K562 (cell line): ENCODE measurements around the gene IMPA2. TPM values are rescaled to one million over a fixed set of nuclear protein-coding genes. Genes with fewer than 3 reads are reported as not detected.
A peak's percentile ranks its signal among the peaks of the same experiment; 100 is the strongest.

Source experiments
- ATAC-seq: fragments of 200-7000 bp; cut with Tn5 transposase; 3 replicates; pipeline ENCODE4 v1.9.1; 2020; ENCODE audit warnings: moderate library complexity
- BruUV-seq: library from RNA; stranded (reverse); fragments of 400-500 nt; replicated peaks from 2 replicates; lab custom pipeline; 2021; lab: Mats Ljungman, UMichigan
- CTCF ChIA-PET: fragments of 300-600 bp; formaldehyde crosslinking; extraction: SDS; loops from one replicate; lab custom pipeline; 2021; ENCODE audit warnings: low intra/inter-chr PET ratio; lab: Yijun Ruan, JAX
- POLR2A ChIA-PET: fragments of 300-600, 350-650 bp; sonication (Branson Sonifier 250); formaldehyde crosslinking; extraction: SDS; loops from one replicate; lab custom pipeline; 2021; ENCODE audit warnings: antibody characterized with exemption, inconsistent platforms; lab: Yijun Ruan, JAX
- DNase-seq, 4 experiments: peaks; one replicate each; pipeline versions ENCODE4 v3.0.0 to v3.0.0-alpha.2; 2011 to 2018; ENCODE audit warnings: low spot score in 3 of 4, mixed read lengths in 3 of 4; ENCODE audit errors: extremely low read depth in 1 of 4
- FAIRE-seq: peaks from 2 replicates; lab custom pipeline; 2011; peaks lifted over from hg19 to GRCh38; lab: Jason Lieb, UNC
- H2AFZ ChIP-seq: 2 replicates; pipeline ENCODE4 v1.6.0; 2011; ENCODE audit warnings: low read depth, low read length, control low read depth, inconsistent platforms
- H3K27ac ChIP-seq: fragments of 200-600 bp; 3 replicates; pipeline ENCODE4 v1.8.0; 2011; ENCODE audit warnings: low read depth, mild to moderate bottlenecking, control low read depth, inconsistent platforms, low read length, moderate library complexity, mixed read lengths; ENCODE audit errors: extremely low read depth
- H3K27me3 ChIP-seq, 2 experiments: fragments of 300-600 bp in 1 of 2; 2 replicates in 1 of 2; 3 replicates in 1 of 2; pipeline versions ENCODE4 v1.6.0 to v1.8.0; 2011; ENCODE audit warnings: inconsistent platforms in 2 of 2, low read length in 2 of 2, mild to moderate bottlenecking in 1 of 2, mixed read lengths in 1 of 2, moderate library complexity in 1 of 2; ENCODE audit not compliant: control insufficient read depth in 2 of 2, insufficient read depth in 2 of 2
- H3K36me3 ChIP-seq: fragments of 300-600 bp; 3 replicates; pipeline ENCODE4 v1.8.0; 2011; ENCODE audit warnings: mild to moderate bottlenecking, low read length, inconsistent platforms; ENCODE audit not compliant: control insufficient read depth, insufficient read depth
- H3K4me1 ChIP-seq, 2 experiments: fragments of 200-600 bp in 1 of 2; replicated peaks in 1 of 2; 2 replicates in 1 of 2; 3 replicates in 1 of 2; pipeline versions ENCODE4 v1.5.1 to v1.8.0; 2011; ENCODE audit warnings: inconsistent platforms in 2 of 2, low read length in 2 of 2, mild to moderate bottlenecking in 1 of 2, mixed read lengths in 1 of 2, moderate library complexity in 1 of 2; ENCODE audit not compliant: control insufficient read depth in 2 of 2, insufficient read depth in 2 of 2
- H3K4me2 ChIP-seq: 2 replicates; pipeline ENCODE4 v1.6.1; 2011; ENCODE audit warnings: low read length, control low read depth, inconsistent platforms, mixed read lengths; ENCODE audit not compliant: insufficient read depth
- H3K4me3 ChIP-seq: fragments of 200-600 bp; sonication (generic), shearing (Covaris generic); 2 replicates; pipeline ENCODE4 v1.5.1; 2016; ENCODE audit warnings: control low read depth, inconsistent platforms
- H3K79me2 ChIP-seq: fragments of 200-600 bp; 3 replicates; pipeline ENCODE4 v1.8.0; 2011; ENCODE audit warnings: low read length, inconsistent platforms; ENCODE audit not compliant: control insufficient read depth, insufficient read depth
- H3K9ac ChIP-seq, 2 experiments: 2 replicates each; pipeline versions ENCODE4 v1.6.0 to v1.6.1; 2011; ENCODE audit warnings: low read depth in 2 of 2, low read length in 2 of 2, control low read depth in 1 of 2, inconsistent platforms in 1 of 2, mild to moderate bottlenecking in 1 of 2, mixed read lengths in 1 of 2; ENCODE audit not compliant: insufficient read depth in 1 of 2
- H3K9me1 ChIP-seq: one replicate; pipeline ENCODE4 v1.6.0; 2011; ENCODE audit warnings: inconsistent platforms, mild to moderate bottlenecking, low read length, moderate library complexity; ENCODE audit not compliant: control insufficient read depth, insufficient read depth
- H3K9me3 ChIP-seq: replicated peaks from 2 replicates; pipeline ENCODE4 v1.5.1; 2011; ENCODE audit warnings: low read depth, low read length, inconsistent platforms; ENCODE audit not compliant: control insufficient read depth, insufficient read depth
- H4K20me1 ChIP-seq: replicated peaks from 2 replicates; pipeline ENCODE4 v1.6.1; 2011; ENCODE audit warnings: low read length, inconsistent platforms, mixed read lengths; ENCODE audit not compliant: control insufficient read depth, insufficient read depth
- NFYB ChIP-seq: IDR thresholded peaks from 2 replicates; pipeline ENCODE4 v1.6.1; 2011; ENCODE audit warnings: mild to moderate bottlenecking, moderate library complexity; ENCODE audit not compliant: insufficient read length; ENCODE audit errors: extremely low read depth
- WGBS: fragments of 100-300 bp; shearing (Covaris generic); methylation state at CpG from one replicate; pipeline ENCODE4 v1.1.6; 2016; ENCODE audit warnings: low coverage, mixed read lengths; ENCODE audit not compliant: insufficient coverage; ENCODE audit errors: missing lambda C conversion rate; 5-methylcytosine and 5-hydroxymethylcytosine counted together
- in situ Hi-C: fragments of 300-500 bp; cut with MboI; formaldehyde crosslinking; loops from 4 replicates; pipeline ENCODE4 v1.15.0; 2018; ENCODE audit warnings: inconsistent platforms, mixed read lengths
- intact Hi-C: fragments of 100-400 bp; cut with micrococcal nuclease; formaldehyde crosslinking; loops from 2 replicates; pipeline ENCODE4 v1.14.2; 2022
- polyA plus RNA-seq, 8 experiments: library from polyadenylated mRNA; depleted of rRNA in 4 of 8; stranded (reverse) in 5 of 8; unstranded in 3 of 8; fragments of >200 nt; fragmentation: Nextera tagmentation in 2 of 8; fragmentation: Illumina TruSeq in 1 of 8; extraction: Ambion mirVana in 2 of 8; extraction: Trizol in 1 of 8; gene quantifications; 2 replicates each; pipeline versions ENCODE4 v1.2.1 to v1.2.3, GENCODE V29; 2011 to 2014; ENCODE audit warnings: inconsistent platforms in 1 of 8, missing spikeins in 1 of 8
- total RNA-seq, 7 experiments: library from RNA; depleted of rRNA in 6 of 7; stranded (reverse); fragments of >200 nt in 6 of 7; fragmentation: Illumina TruSeq in 2 of 7; extraction: Trizol in 2 of 7; gene quantifications; 2 replicates each; pipeline versions ENCODE4 v1.2.1 to v1.2.3, GENCODE V29; 2011 to 2021; ENCODE audit warnings: low replicate concordance in 1 of 7
- TF ChIP-seq, protein P1 (sequence below): sonication (generic); formaldehyde crosslinking; IDR thresholded peaks from 2 replicates; pipeline ENCODE4 v1.8.1; 2023; ENCODE audit warnings: missing genetic modification reagents, mild to moderate bottlenecking, borderline replicate concordance

The IMPA2 gene
- total and polyA plus RNA-seq, 9 of the 15 experiments (the other 6 are each of a cell fraction or from before 2014, with no cell fraction given), result 0.62 to 11.3 (median 5.7) TPM

DNA sequence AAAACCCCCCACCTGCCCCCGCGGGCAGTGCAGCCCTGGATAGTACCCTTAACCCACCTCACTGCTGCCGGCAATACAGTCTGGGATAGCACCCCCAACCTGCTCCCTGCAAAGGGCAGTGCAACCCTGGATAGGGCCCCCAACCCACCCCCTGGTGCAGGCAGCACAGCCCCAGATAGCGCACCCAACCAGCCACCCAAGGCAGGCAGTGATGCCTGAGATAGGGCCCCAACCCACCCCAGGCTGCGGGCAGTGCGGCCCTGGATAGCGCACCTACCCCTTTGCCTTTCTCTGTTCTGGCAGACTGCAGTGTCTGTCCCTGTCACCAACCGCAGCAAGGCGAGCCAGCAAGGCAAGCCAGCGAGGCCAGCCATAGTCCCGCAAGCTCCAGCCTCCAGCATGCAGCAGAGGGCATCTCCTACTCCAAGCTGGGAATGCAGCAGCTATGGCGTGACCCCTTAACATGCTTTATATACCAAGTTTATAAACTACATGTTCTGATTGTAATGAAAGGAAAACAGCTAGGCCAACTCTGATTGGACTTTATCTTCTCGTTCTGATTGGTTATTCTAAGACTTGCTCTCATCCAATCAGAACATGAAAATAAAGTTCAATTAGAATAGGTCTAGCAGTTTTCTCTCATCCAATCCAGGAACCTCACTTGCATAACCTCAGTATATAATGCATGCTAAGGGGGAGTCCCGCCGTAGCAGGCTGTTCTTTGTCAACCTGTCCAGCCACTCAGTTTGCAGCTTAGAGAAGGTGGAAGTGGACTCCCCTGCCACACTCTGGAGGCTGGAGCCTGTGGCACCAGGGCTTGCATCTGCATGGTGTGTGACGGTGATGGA, 78.3 kb downstream of the IMPA2 start:
- H2AFZ ChIP-seq, result 0 out of 2 replicates have a peak overlapping the region, but pooled peaks have one; percentile 40
- DNase-seq, result peak in 1 of 4 experiments; percentile 32
- peak; percentile 48 for FAIRE-seq
- no peak overlapping the region for H3K4me2 ChIP-seq
- no peaks in the 10 kb centered on the region; the same call in 1 of the 2 replicates for H4K20me1 ChIP-seq
- intact Hi-C loops, result no loop called here
- CTCF ChIA-PET, result no interaction called here
- H3K9ac ChIP-seq, result no peak overlapping the region
- no peaks in the 10 kb centered on the region for H3K36me3 ChIP-seq
- H3K27me3 ChIP-seq, result peaks cover 14 to 55% of the 10 kb centered on the region in 2 experiments
- peak; percentile 45 for ATAC-seq
- in situ Hi-C loops, result no loop called here
- H3K4me1 ChIP-seq, result peaks cover 0 to 20% of the 10 kb centered on the region in 2 experiments; a peak in 2 of 5 replicates
- H3K9me3 ChIP-seq, result no peaks in the 10 kb centered on the region
- H3K4me3 ChIP-seq, result no peak overlapping the region
- WGBS, result 11% methylated on average over 15 of the region's 16 CpGs
- no peak overlapping the region for H3K27ac ChIP-seq
- BruUV-seq, result no TSS peak
- TF ChIP-seq NFYB, result peak; percentile 34
- TF ChIP-seq, protein P1, sequence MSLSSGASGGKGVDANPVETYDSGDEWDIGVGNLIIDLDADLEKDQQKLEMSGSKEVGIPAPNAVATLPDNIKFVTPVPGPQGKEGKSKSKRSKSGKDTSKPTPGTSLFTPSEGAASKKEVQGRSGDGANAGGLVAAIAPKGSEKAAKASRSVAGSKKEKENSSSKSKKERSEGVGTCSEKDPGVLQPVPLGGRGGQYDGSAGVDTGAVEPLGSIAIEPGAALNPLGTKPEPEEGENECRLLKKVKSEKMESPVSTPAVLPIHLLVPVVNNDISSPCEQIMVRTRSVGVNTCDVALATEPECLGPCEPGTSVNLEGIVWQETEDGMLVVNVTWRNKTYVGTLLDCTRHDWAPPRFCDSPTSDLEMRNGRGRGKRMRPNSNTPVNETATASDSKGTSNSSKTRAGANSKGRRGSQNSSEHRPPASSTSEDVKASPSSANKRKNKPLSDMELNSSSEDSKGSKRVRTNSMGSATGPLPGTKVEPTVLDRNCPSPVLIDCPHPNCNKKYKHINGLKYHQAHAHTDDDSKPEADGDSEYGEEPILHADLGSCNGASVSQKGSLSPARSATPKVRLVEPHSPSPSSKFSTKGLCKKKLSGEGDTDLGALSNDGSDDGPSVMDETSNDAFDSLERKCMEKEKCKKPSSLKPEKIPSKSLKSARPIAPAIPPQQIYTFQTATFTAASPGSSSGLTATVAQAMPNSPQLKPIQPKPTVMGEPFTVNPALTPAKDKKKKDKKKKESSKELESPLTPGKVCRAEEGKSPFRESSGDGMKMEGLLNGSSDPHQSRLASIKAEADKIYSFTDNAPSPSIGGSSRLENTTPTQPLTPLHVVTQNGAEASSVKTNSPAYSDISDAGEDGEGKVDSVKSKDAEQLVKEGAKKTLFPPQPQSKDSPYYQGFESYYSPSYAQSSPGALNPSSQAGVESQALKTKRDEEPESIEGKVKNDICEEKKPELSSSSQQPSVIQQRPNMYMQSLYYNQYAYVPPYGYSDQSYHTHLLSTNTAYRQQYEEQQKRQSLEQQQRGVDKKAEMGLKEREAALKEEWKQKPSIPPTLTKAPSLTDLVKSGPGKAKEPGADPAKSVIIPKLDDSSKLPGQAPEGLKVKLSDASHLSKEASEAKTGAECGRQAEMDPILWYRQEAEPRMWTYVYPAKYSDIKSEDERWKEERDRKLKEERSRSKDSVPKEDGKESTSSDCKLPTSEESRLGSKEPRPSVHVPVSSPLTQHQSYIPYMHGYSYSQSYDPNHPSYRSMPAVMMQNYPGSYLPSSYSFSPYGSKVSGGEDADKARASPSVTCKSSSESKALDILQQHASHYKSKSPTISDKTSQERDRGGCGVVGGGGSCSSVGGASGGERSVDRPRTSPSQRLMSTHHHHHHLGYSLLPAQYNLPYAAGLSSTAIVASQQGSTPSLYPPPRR (CRISPR knock-in tag), result no peak
- TF ChIP-seq, all 486 proteins: peak for 1
- H3K9me1 ChIP-seq, result no peaks in the 10 kb centered on the region
- no peaks in the 10 kb centered on the region for H3K79me2 ChIP-seq
- POLR2A ChIA-PET, result no interaction called here
